ENCODE measurements around the gene STING1.

Gene STING1

GRCh38 chr5:139458580-139459407 lies 23.8 kb downstream of the STING1 start:
- peak; percentile 89 for DNase-seq
- Histone ChIP-seq H3K27me3 (ENCODE audit: insufficient read depth, low read length, poor library complexity) (no peaks in the 10 kb centered on the region), H3K4me2 (ENCODE audit: insufficient read depth, low read length) (peak overlapping the region; percentile 48), H3K36me3 (ENCODE audit: insufficient read depth, low read length) (no peaks in the 10 kb centered on the region), H3K27ac (ENCODE audit: low read length) (peak overlapping the region; percentile 87), H3K9me3 (ENCODE audit: insufficient read depth, low read length, severe bottlenecking) (no peaks in the 10 kb centered on the region), H4K20me1 (ENCODE audit: insufficient read depth, low read length) (no peaks in the 10 kb centered on the region), H2AFZ (ENCODE audit: low read depth, low read length) (peak overlapping the region; percentile 72), H3K4me1 (ENCODE audit: insufficient read depth, low read length) (peaks cover 26% of the 10 kb centered on the region), H3K9ac (ENCODE audit: low read depth, low read length) (peak overlapping the region; percentile 28), H3K4me3 (ENCODE audit: low read depth in 1 of 2, low read length in 2 of 2) (peak overlapping the region in 1 of 2 experiments; percentile 11; a peak in 1 of 4 replicates), H3K79me2 (ENCODE audit: insufficient read depth, low read length) (no peaks in the 10 kb centered on the region)
- TF ChIP-seq CTCF (IDR thresholded peaks at IDR 0.05; ENCODE audit: borderline replicate concordance, extremely low read depth, low read length, poor library complexity, severe bottlenecking) (no peak), EZH2 (IDR thresholded peaks at IDR 0.05; ENCODE audit: borderline replicate concordance, low read depth, low read length, severe bottlenecking) (no peak)
- peak; percentile 100 for ATAC-seq (ENCODE audit: insufficient read depth, low read depth)

GRCh38 chr5:139457653-139458306 lies 24.8 kb downstream of the STING1 start:
- no peak for TF ChIP-seq CTCF (IDR thresholded peaks at IDR 0.05; ENCODE audit: borderline replicate concordance, extremely low read depth, low read length, poor library complexity, severe bottlenecking)
- no peak for TF ChIP-seq EZH2 (IDR thresholded peaks at IDR 0.05; ENCODE audit: borderline replicate concordance, low read depth, low read length, severe bottlenecking)
- no peak overlapping the region for H3K4me3 ChIP-seq (ENCODE audit: low read depth in 1 of 2, low read length in 2 of 2)
- peak overlapping the region; percentile 28; the same call in 1 of the 2 replicates for H3K9ac ChIP-seq (ENCODE audit: low read depth, low read length)
- peaks cover 26% of the 10 kb centered on the region for H3K4me1 ChIP-seq (ENCODE audit: insufficient read depth, low read length)
- no peaks in the 10 kb centered on the region for H3K36me3 ChIP-seq (ENCODE audit: insufficient read depth, low read length)
- H3K79me2 ChIP-seq (ENCODE audit: insufficient read depth, low read length), result no peaks in the 10 kb centered on the region
- peak overlapping the region; percentile 87 for H3K27ac ChIP-seq (ENCODE audit: low read length)
- no peak for ATAC-seq (ENCODE audit: insufficient read depth, low read depth)
- H4K20me1 ChIP-seq (ENCODE audit: insufficient read depth, low read length), result no peaks in the 10 kb centered on the region
- DNase-seq, result no peak
- H3K27me3 ChIP-seq (ENCODE audit: insufficient read depth, low read length, poor library complexity), result no peaks in the 10 kb centered on the region
- H3K4me2 ChIP-seq (ENCODE audit: insufficient read depth, low read length), result 0 out of 2 replicates have a peak overlapping the region, but pooled peaks have one; percentile 34
- H3K9me3 ChIP-seq (ENCODE audit: insufficient read depth, low read length, severe bottlenecking), result no peaks in the 10 kb centered on the region
- no peak overlapping the region for H2AFZ ChIP-seq (ENCODE audit: low read depth, low read length)

GRCh38 chr5:139457241-139457640 lies 25.3 kb downstream of the STING1 start:
- no peak overlapping the region for H3K4me2 ChIP-seq (ENCODE audit: insufficient read depth, low read length)
- peaks cover 26% of the 10 kb centered on the region for H3K4me1 ChIP-seq (ENCODE audit: insufficient read depth, low read length)
- H3K79me2 ChIP-seq (ENCODE audit: insufficient read depth, low read length), result no peaks in the 10 kb centered on the region
- TF ChIP-seq CTCF (IDR thresholded peaks at IDR 0.05; ENCODE audit: borderline replicate concordance, extremely low read depth, low read length, poor library complexity, severe bottlenecking) (no peak), EZH2 (IDR thresholded peaks at IDR 0.05; ENCODE audit: borderline replicate concordance, low read depth, low read length, severe bottlenecking) (no peak)
- H3K4me3 ChIP-seq (ENCODE audit: low read depth in 1 of 2, low read length in 2 of 2), result no peak overlapping the region
- no peak overlapping the region for H3K9ac ChIP-seq (ENCODE audit: low read depth, low read length)
- H3K27me3 ChIP-seq (ENCODE audit: insufficient read depth, low read length, poor library complexity), result no peaks in the 10 kb centered on the region
- H3K9me3 ChIP-seq (ENCODE audit: insufficient read depth, low read length, severe bottlenecking), result no peaks in the 10 kb centered on the region
- ATAC-seq (ENCODE audit: insufficient read depth, low read depth) (no peak), DNase-seq (no peak)
- H3K36me3 ChIP-seq (ENCODE audit: insufficient read depth, low read length), result no peaks in the 10 kb centered on the region
- H4K20me1 ChIP-seq (ENCODE audit: insufficient read depth, low read length), result no peaks in the 10 kb centered on the region
- H3K27ac ChIP-seq (ENCODE audit: low read length), result peak overlapping the region; percentile 87
- no peak overlapping the region for H2AFZ ChIP-seq (ENCODE audit: low read depth, low read length)
